Suprapubic skin (tissue), 4 donors: ENCODE measurements around the gene FMNL2. TPM values are rescaled to one million over a fixed set of nuclear protein-coding genes. Genes with fewer than 3 reads are reported as not detected.

ENCODE experiments used
- DNase-seq, 2 donors: peaks; one replicate each; pipeline ENCODE4 v3.0.0-alpha.2; 2019; ENCODE audit warnings: low spot score in 2 of 2
- H3K27ac ChIP-seq: fragments of 200-600 bp; sonication (generic); one replicate; pipeline ENCODE4 v1.5.1; 2019
- H3K27me3 ChIP-seq: fragments of 200-600 bp; sonication (generic); one replicate; pipeline ENCODE4 v1.5.1; 2019
- H3K36me3 ChIP-seq: fragments of 200-600 bp; sonication (generic); one replicate; pipeline ENCODE4 v1.5.1; 2019
- H3K4me1 ChIP-seq: fragments of 200-600 bp; sonication (generic); one replicate; pipeline ENCODE4 v1.5.1; 2019
- H3K4me3 ChIP-seq: fragments of 200-600 bp; sonication (generic); one replicate; pipeline ENCODE4 v1.5.1; 2019; ENCODE audit warnings: mild to moderate bottlenecking
- H3K9me3 ChIP-seq: fragments of 200-600 bp; sonication (generic); one replicate; pipeline ENCODE4 v1.5.1; 2019
- EP300 ChIP-seq: sonication (generic); formaldehyde crosslinking; IDR thresholded peaks from one replicate; pipeline ENCODE4 v1.6.1; 2017; ENCODE audit warnings: antibody characterized with exemption
- POLR2A ChIP-seq, 2 donors: fragments of 450-650 bp; IDR thresholded peaks; one replicate each; pipeline ENCODE4 v1.6.1; 2017; ENCODE audit warnings: antibody characterized with exemption in 2 of 2, mild to moderate bottlenecking in 2 of 2, moderate library complexity in 2 of 2
- POLR2AphosphoS5 ChIP-seq, 3 donors: sonication (generic); formaldehyde crosslinking; IDR thresholded peaks; one replicate each; pipeline ENCODE4 v1.6.1; 2017; ENCODE audit warnings: antibody characterized with exemption in 3 of 3
- WGBS: methylation state at CpG from one replicate; pipeline ENCODE4 v1.1.5; 2018; 5-methylcytosine and 5-hydroxymethylcytosine counted together
- total RNA-seq, 4 donors: library from RNA; depleted of rRNA; stranded (reverse); fragments of >200 nt; gene quantifications; one replicate each; pipeline ENCODE4 v1.1.0, GENCODE V29; 2016
- TF ChIP-seq, protein P1 (sequence below), 2 donors: fragments of 200-600 bp in 1 of 2; fragments of 450-650 bp in 1 of 2; sonication (generic) in 1 of 2; IDR thresholded peaks; one replicate each; pipeline ENCODE4 v1.5.1; 2016 to 2019; ENCODE audit warnings: antibody characterized with exemption in 2 of 2, mild to moderate bottlenecking in 1 of 2, moderate library complexity in 1 of 2

FMNL2 gene
- total RNA-seq, 4 donors from 2014 or later: 15.4 to 18.1 (median 16.0) TPM

DNA sequence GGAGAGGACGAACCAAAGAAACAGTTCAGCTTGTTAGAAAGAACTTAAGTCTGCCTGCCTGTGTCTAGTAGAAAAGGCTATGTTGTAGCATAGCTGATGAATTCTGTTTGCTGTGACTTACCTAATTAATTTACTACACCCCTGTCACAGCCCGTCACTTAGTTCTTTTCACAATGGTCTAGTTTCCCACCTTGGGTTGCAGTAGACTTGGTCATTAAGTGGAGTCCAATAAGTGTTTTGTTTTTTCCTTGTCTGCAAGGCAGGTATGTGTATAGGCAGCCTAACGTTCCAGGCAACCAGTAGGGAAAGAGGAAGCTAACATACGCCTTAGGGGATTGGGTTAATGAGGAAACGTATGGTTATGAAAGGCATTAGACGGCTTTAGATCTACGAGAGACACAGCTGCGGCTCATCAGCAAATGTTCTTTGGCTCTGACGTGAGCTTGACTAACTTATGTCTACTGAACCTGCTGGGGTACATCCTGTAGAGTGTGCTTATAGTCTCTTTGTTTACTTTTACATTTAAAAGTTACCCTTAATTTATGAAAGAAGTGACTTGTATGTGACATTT, 202.2 kb downstream of the FMNL2 start:
- WGBS: 66% methylated on average over 9 of the region's 9 CpGs
- Histone ChIP-seq H3K9me3 (no peaks in the 10 kb centered on the region), H3K4me3 (no peak overlapping the region), H3K27ac (no peak overlapping the region), H3K27me3 (no peaks in the 10 kb centered on the region), H3K4me1 (peaks cover 22% of the 10 kb centered on the region), H3K36me3 (no peaks in the 10 kb centered on the region)
- DNase-seq: no peak
- TF ChIP-seq EP300 (no peak), POLR2AphosphoS5 (IDR thresholded peaks at IDR 0.05) (no peak), POLR2A (IDR thresholded peaks at IDR 0.05) (no peak)
- TF ChIP-seq, protein P1, sequence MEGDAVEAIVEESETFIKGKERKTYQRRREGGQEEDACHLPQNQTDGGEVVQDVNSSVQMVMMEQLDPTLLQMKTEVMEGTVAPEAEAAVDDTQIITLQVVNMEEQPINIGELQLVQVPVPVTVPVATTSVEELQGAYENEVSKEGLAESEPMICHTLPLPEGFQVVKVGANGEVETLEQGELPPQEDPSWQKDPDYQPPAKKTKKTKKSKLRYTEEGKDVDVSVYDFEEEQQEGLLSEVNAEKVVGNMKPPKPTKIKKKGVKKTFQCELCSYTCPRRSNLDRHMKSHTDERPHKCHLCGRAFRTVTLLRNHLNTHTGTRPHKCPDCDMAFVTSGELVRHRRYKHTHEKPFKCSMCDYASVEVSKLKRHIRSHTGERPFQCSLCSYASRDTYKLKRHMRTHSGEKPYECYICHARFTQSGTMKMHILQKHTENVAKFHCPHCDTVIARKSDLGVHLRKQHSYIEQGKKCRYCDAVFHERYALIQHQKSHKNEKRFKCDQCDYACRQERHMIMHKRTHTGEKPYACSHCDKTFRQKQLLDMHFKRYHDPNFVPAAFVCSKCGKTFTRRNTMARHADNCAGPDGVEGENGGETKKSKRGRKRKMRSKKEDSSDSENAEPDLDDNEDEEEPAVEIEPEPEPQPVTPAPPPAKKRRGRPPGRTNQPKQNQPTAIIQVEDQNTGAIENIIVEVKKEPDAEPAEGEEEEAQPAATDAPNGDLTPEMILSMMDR (IDR thresholded peaks at IDR 0.05): no peak

DNA sequence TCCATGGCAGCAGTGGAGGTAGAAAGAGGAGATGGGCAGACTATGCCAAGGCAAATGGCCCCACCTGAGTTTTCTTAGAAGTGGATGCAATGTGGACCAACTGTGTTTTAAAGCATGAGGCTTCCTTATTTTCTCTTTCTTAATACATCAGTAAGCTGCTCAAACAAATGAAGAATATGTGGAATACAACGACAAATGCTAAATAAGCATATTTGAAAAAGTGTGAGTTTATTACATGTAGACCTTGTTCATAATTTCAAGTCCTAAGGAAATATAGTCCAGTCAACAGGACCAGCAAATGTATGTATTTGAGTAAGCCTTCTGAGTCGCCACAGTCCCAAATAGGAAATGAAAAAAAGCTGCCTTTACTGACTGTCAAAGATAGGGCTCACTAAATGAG, 204.4 kb downstream of the FMNL2 start:
- H3K36me3 ChIP-seq: no peaks in the 10 kb centered on the region
- H3K27me3 ChIP-seq: no peaks in the 10 kb centered on the region
- peaks cover 17% of the 10 kb centered on the region for H3K4me1 ChIP-seq
- no peak for DNase-seq
- H3K9me3 ChIP-seq: no peaks in the 10 kb centered on the region
- TF ChIP-seq POLR2AphosphoS5 (IDR thresholded peaks at IDR 0.05): no peak
- TF ChIP-seq, protein P1 (IDR thresholded peaks at IDR 0.05): no peak
- no peak for TF ChIP-seq POLR2A (IDR thresholded peaks at IDR 0.05)
- TF ChIP-seq EP300: no peak
- H3K4me3 ChIP-seq: no peak overlapping the region
- 98% methylated on average over 2 of the region's 2 CpGs for WGBS
- no peak overlapping the region for H3K27ac ChIP-seq

DNA sequence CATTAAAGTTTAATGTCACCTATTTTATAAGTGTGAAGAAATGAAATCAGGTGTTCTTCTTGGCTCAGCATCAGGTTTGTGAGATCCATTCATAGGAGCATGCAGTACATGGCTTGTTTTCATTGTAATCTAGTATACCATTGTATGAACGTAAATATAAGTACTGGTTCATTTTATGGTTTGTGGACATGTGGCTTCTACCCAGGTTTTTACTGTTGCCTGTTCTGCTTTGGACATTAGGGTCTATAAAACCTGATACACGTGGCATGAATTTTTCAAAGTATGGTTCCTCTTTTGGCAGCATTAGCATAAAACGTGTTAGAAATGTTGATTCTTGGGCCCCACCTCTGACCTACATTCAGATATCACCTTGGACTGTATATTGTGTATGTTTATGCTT, 206.7 kb downstream of the FMNL2 start:
- H3K27ac ChIP-seq: no peak overlapping the region
- no peaks in the 10 kb centered on the region for H3K27me3 ChIP-seq
- H3K9me3 ChIP-seq: no peaks in the 10 kb centered on the region
- TF ChIP-seq POLR2A (IDR thresholded peaks at IDR 0.05): no peak
- no peak overlapping the region for H3K4me3 ChIP-seq
- DNase-seq: no peak
- WGBS: 88% methylated on average over 3 of the region's 3 CpGs
- no peaks in the 10 kb centered on the region for H3K36me3 ChIP-seq
- peaks cover 2% of the 10 kb centered on the region for H3K4me1 ChIP-seq

DNA sequence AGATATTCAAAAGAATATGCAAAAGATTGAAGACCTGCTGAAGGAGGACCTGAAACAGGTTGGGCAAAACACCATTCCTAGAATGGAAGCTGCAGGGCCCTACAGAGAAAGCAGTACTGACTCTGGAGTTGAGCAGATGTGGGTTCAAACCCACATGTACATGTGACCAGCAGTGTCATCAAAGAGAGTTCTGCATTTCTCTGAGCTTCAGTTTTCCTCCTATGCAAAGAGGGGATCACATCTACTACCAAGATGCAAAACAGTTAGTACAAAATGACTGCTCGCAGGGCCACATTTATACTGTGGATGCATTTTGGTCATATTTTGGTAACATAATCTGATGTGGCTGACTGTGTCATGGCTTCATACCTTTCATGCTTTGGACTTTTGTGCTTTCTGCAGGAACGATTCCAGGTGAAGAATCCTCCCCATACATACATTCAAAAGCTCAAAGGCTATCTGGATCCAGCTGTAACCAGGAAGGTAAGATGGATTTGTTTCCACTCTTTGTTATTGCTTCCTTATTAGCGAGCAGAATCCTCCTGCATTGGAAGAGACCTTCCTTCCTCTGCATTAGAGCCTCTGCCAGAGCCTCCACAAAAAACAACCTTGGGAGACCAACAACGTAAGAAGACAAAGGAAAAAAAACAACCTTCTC, 207.5 kb downstream of the FMNL2 start:
- no peaks in the 10 kb centered on the region for H3K27me3 ChIP-seq
- no peak overlapping the region for H3K27ac ChIP-seq
- TF ChIP-seq, protein P1 (IDR thresholded peaks at IDR 0.05): no peak
- no peak for TF ChIP-seq POLR2AphosphoS5 (IDR thresholded peaks at IDR 0.05)
- TF ChIP-seq EP300: no peak
- no peak for TF ChIP-seq POLR2A (IDR thresholded peaks at IDR 0.05)
- H3K9me3 ChIP-seq: no peaks in the 10 kb centered on the region
- DNase-seq: no peak
- H3K4me3 ChIP-seq: no peak overlapping the region
- H3K36me3 ChIP-seq: no peaks in the 10 kb centered on the region
- 91% methylated on average over 4 of the region's 4 CpGs for WGBS
- no peaks in the 10 kb centered on the region for H3K4me1 ChIP-seq

DNA sequence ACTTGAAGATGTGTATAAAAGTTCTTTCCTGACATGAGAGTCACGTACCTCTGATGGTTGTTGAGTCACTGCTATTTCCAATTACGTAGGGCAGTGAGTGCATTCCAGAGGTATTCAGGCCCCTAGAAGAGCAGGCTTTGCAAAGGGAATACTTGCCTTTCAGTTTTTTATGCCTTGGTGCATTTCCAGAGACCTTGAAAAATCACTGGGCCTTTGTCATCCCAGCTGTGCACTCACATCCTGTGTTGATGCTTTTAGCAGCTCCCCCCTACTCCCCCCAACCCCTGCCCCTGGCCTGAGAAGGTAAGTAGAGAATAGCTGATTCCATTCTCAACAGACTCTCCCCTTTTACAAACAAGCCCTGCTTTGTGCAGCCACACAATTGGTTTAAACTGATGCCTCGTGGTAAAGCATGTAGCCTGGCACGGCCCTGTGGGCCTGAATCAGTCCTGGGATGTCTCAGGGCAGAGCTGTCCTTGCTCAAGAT, 208.1 kb downstream of the FMNL2 start:
- Histone ChIP-seq H3K27me3 (no peaks in the 10 kb centered on the region), H3K27ac (no peak overlapping the region), H3K9me3 (no peaks in the 10 kb centered on the region), H3K4me1 (no peaks in the 10 kb centered on the region), H3K4me3 (no peak overlapping the region), H3K36me3 (no peaks in the 10 kb centered on the region)
- no peak for TF ChIP-seq POLR2AphosphoS5 (IDR thresholded peaks at IDR 0.05)
- TF ChIP-seq EP300: no peak
- 60% methylated on average over 4 of the region's 4 CpGs for WGBS
- DNase-seq: no peak

DNA sequence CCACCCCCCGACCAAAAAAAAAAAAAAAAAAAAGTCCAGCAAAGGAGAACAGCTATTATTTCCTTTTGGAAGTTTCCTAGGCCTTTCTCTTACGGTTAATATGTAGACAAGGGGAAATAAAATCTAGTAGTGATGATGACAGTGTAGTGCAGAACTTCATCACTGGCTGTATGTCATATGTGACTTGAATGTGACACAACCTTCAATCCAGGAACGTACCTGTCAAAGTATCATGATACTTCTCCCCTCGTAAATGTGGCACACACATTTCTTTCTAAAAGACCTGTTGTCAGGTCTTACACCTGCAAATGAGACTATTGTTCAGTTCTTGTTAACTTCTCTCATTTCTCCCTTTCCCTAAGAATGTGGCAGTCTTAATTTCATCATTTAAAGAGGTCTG, 208.7 kb downstream of the FMNL2 start:
- H3K36me3 ChIP-seq: no peaks in the 10 kb centered on the region
- H3K27me3 ChIP-seq: no peaks in the 10 kb centered on the region
- H3K4me3 ChIP-seq: no peak overlapping the region
- H3K4me1 ChIP-seq: no peaks in the 10 kb centered on the region
- WGBS: 74% methylated on average over 4 of the region's 4 CpGs
- H3K27ac ChIP-seq: no peak overlapping the region
- no peak for DNase-seq
- no peak for TF ChIP-seq POLR2AphosphoS5 (IDR thresholded peaks at IDR 0.05)
- no peak for TF ChIP-seq EP300
- TF ChIP-seq POLR2A (IDR thresholded peaks at IDR 0.05): no peak
- TF ChIP-seq, protein P1 (IDR thresholded peaks at IDR 0.05): no peak
- H3K9me3 ChIP-seq: no peaks in the 10 kb centered on the region
